Measurements from ENCODE around the gene FANCM. TPM values are rescaled to one million over a fixed set of nuclear protein-coding genes. Genes with fewer than 3 reads are reported as not detected.

The FANCM gene
- polyA plus RNA-seq, 1 donor from 2014 or later: 5.0 TPM

- no peak overlapping the region for H3K4me3 ChIP-seq (ENCODE audit: low read length)
- no peaks in the 10 kb centered on the region for H3K9me2 ChIP-seq (ENCODE audit: insufficient read depth, low read length)
- H4K20me1 ChIP-seq (ENCODE audit: insufficient read depth): no peaks in the 10 kb centered on the region
- H3K36me3 ChIP-seq (ENCODE audit: insufficient read depth, low read length): no peaks in the 10 kb centered on the region
- no peaks in the 10 kb centered on the region for H3K27me3 ChIP-seq (ENCODE audit: insufficient read depth, low read depth, low read length)
- no peak overlapping the region for H3K4me2 ChIP-seq (ENCODE audit: low read length)
- H3K9ac ChIP-seq (ENCODE audit: low read length): no peak overlapping the region
- TF ChIP-seq RAD21 (conservative IDR thresholded peaks at IDR 0.05) (no peak), EP300 (conservative IDR thresholded peaks at IDR 0.05; ENCODE audit: poor library complexity, severe bottlenecking) (no peak), SMC3 (conservative IDR thresholded peaks at IDR 0.05; ENCODE audit: poor library complexity) (no peak), MXI1 (conservative IDR thresholded peaks at IDR 0.05; ENCODE audit: poor library complexity, severe bottlenecking) (no peak), TAF1 (IDR thresholded peaks at IDR 0.05; ENCODE audit: low read depth) (no peak), REST (IDR thresholded peaks at IDR 0.05; ENCODE audit: borderline replicate concordance) (no peak), CTCF (IDR thresholded peaks at IDR 0.05; ENCODE audit: poor library complexity, severe bottlenecking) (no peak), POLR2AphosphoS5 (IDR thresholded peaks at IDR 0.05) (no peak), EZH2 (IDR thresholded peaks at IDR 0.05; ENCODE audit: borderline replicate concordance, insufficient read depth, low read length, poor library complexity, severe bottlenecking) (no peak)
- H3K9me3 ChIP-seq (ENCODE audit: low read length): no peaks in the 10 kb centered on the region
- no peaks in the 10 kb centered on the region for H3F3A ChIP-seq (ENCODE audit: insufficient read depth, low read length, poor library complexity, severe bottlenecking)
- H3K27ac ChIP-seq (ENCODE audit: low read length): no peak overlapping the region
- no peak overlapping the region for H2AFZ ChIP-seq (ENCODE audit: low read depth, low read length)
- H3K79me2 ChIP-seq (replicated peaks; ENCODE audit: insufficient read depth, low read length): no peaks in the 10 kb centered on the region
Observed at GRCh38 chr14:45145214-45145613, 9.5 kb downstream of the FANCM start.

- Histone ChIP-seq H4K20me1 (ENCODE audit: insufficient read depth) (no peaks in the 10 kb centered on the region), H3K9ac (ENCODE audit: low read length) (no peak overlapping the region), H3K9me3 (ENCODE audit: low read length) (no peaks in the 10 kb centered on the region), H3K4me2 (ENCODE audit: low read length) (no peak overlapping the region), H3F3A (ENCODE audit: insufficient read depth, low read length, poor library complexity, severe bottlenecking) (no peaks in the 10 kb centered on the region), H3K27ac (ENCODE audit: low read length) (no peak overlapping the region), H3K36me3 (ENCODE audit: insufficient read depth, low read length) (no peaks in the 10 kb centered on the region), H3K27me3 (ENCODE audit: insufficient read depth, low read depth, low read length) (no peaks in the 10 kb centered on the region), H3K4me3 (ENCODE audit: low read length) (no peak overlapping the region), H3K79me2 (replicated peaks; ENCODE audit: insufficient read depth, low read length) (no peaks in the 10 kb centered on the region), H3K9me2 (ENCODE audit: insufficient read depth, low read length) (no peaks in the 10 kb centered on the region), H2AFZ (ENCODE audit: low read depth, low read length) (no peak overlapping the region)
- TF ChIP-seq CTCF (IDR thresholded peaks at IDR 0.05; ENCODE audit: poor library complexity, severe bottlenecking) (no peak), EZH2 (IDR thresholded peaks at IDR 0.05; ENCODE audit: borderline replicate concordance, insufficient read depth, low read length, poor library complexity, severe bottlenecking) (no peak), MXI1 (conservative IDR thresholded peaks at IDR 0.05; ENCODE audit: poor library complexity, severe bottlenecking) (no peak), REST (IDR thresholded peaks at IDR 0.05; ENCODE audit: borderline replicate concordance) (no peak), RAD21 (conservative IDR thresholded peaks at IDR 0.05) (no peak), TAF1 (IDR thresholded peaks at IDR 0.05; ENCODE audit: low read depth) (no peak), EP300 (conservative IDR thresholded peaks at IDR 0.05; ENCODE audit: poor library complexity, severe bottlenecking) (no peak), POLR2AphosphoS5 (IDR thresholded peaks at IDR 0.05) (no peak), SMC3 (conservative IDR thresholded peaks at IDR 0.05; ENCODE audit: poor library complexity) (no peak)
Observed at GRCh38 chr14:45149602-45150001, 13.9 kb downstream of the FANCM start.
